HG03432 (cell line): Measurements from ENCODE around the gene GPC6.

Experiments
- ATAC-seq: cut with Tn5 transposase; IDR thresholded peaks from one replicate; pipeline ENCODE4 v1.9.1; 2021; ENCODE audit warnings: mild to moderate bottlenecking, moderate library complexity; ENCODE audit not compliant: unreplicated experiment

GPC6 gene

DNA sequence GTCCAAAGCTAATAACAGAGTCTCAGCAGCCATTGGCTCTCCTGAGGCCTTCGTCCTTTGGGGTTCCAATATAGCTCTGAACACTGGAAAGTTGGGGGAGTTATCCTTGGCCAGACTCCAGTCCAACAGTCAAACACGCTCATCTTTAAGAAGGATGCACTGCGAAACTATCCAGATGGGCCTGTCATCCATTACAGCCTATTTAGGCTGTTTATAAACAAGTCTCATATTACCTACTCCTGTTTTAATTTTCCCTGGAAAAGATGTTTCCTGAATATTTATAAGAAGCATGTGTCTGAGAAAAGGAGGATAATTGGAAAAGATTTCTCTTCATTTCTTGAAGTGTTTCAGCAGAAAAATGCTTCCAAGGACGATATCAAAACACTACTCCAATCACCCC, 1082.2 kb downstream of the GPC6 start:
- no peak for ATAC-seq

- no peak for ATAC-seq
These were observed 1083.0 kb downstream of the GPC6 start for GRCh38 chr13:94309576-94309975.

GRCh38 chr13:94309997-94310855, 1083.6 kb downstream of the GPC6 start:
- no peak for ATAC-seq

- no peak for ATAC-seq
These were observed 1085.3 kb downstream of the GPC6 start for GRCh38 chr13:94311893-94312292.

DNA sequence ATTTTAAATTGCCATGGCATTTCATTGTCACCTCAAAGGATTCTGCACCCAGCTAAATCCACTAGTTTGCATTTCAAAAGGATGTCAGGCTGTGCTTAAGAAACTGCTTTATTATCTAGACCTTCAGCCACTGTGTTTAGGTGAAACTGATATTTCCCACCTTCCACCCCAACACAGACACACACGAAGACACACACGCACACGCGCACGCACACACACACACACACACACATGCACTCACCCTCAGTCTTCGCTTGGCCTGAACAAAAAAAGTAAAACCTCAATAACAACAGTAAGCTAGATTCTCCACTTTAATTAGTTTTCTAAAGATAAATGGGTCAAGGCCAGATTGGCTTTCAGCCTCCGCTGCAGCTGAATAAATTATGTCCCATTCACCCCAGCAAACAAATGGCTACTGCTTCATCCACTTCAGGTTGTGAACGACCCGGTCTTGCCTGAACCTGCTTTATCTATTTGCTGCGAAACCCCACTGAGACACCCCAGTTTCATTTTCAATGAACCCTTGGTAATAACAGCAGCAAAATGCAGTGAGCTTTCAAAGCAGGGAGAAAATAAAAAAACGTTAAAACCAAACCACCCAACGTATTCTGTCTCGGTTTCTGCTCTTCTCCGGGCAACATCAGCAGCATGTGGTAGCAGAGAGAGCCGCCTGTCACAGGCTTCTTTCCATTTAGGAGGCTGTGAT, 1086.1 kb downstream of the GPC6 start:
- ATAC-seq, result peak; percentile 86

- no peak for ATAC-seq
These were observed 1086.8 kb downstream of the GPC6 start for GRCh38 chr13:94313321-94313910.

GRCh38 chr13:94313926-94314325, 1087.3 kb downstream of the GPC6 start:
- no peak for ATAC-seq

GRCh38 chr13:94315188-94315587, 1088.6 kb downstream of the GPC6 start:
- ATAC-seq, result no peak

DNA sequence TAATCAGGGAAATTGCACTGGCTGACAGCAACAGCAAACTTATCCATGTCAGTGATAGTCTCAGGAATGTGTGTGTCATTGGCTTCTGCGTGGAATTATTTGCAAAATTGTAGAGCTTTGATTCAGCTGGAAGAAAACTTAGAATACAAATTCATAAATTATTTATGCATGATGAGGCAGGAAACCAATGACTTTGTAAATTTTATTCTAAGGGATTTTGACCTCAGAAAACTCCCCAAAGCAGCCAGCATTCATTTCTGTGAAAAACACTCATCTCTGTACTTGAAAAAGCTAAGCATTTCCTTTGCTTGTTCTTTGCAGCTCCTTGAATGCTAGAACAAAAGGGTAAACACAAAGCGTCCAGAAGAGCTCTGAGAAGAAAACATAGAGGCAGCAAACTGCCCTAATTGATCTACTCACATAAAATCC, 1090.5 kb downstream of the GPC6 start:
- peak; percentile 60 for ATAC-seq

- peak; percentile 51 for ATAC-seq
These were observed 1091.8 kb downstream of the GPC6 start for GRCh38 chr13:94318418-94318817.

DNA sequence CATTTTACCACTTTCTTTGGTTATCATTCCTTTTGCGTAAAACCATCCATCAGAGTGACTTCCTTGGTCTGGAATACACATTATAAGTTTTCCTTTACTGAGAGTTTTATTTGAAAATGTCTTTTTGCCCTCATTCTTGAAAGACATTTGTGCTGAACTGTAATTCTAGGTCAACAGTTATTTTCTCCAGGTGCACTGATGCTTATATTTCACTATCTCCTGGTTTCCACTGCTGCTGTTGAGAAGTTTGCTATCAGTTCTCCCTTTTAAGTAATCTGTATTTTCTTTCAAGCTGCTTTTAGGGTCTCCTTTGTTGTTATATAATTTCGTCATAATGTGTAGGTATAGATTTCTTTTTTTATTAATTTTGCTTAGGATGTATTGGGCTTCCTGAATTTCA, 1092.9 kb downstream of the GPC6 start:
- no peak for ATAC-seq

DNA sequence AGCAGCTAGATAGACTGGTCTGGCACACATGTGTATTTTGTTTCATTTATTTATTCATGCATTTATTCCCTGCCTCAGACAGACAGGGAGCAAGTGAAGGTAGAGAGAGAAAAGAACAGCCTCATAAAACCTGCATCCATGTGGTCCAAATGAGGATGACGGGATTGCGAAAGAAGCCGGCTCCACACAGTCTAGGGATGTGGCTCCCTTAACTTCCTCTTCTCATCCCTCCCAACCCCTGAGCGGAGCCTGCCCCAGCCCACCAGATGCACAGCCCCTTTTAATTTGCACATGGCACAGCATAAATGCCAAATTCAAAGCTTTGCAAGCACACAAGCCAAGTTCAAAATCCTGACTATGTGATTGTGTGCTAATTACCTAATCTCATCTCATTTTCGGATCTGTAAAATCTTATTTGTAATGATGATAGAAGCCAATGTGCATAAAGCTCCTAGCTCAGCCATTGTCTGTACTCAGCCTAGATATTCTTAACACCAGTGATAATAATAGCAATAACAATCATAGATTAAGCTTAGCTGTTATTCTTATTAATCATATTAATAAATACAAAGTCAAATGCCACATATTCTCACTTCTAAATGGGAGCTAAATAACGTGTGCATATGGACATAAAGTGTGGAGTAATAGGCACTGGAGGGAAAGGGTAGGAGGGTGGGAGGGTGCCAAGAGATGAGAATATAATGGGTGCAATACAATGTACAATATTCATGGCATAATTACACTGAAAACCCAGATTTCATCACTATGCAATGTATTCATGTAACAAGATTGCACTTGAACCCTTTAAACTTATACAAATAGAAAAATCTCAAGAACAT, 1096.5 kb downstream of the GPC6 start:
- ATAC-seq, result no peak

DNA sequence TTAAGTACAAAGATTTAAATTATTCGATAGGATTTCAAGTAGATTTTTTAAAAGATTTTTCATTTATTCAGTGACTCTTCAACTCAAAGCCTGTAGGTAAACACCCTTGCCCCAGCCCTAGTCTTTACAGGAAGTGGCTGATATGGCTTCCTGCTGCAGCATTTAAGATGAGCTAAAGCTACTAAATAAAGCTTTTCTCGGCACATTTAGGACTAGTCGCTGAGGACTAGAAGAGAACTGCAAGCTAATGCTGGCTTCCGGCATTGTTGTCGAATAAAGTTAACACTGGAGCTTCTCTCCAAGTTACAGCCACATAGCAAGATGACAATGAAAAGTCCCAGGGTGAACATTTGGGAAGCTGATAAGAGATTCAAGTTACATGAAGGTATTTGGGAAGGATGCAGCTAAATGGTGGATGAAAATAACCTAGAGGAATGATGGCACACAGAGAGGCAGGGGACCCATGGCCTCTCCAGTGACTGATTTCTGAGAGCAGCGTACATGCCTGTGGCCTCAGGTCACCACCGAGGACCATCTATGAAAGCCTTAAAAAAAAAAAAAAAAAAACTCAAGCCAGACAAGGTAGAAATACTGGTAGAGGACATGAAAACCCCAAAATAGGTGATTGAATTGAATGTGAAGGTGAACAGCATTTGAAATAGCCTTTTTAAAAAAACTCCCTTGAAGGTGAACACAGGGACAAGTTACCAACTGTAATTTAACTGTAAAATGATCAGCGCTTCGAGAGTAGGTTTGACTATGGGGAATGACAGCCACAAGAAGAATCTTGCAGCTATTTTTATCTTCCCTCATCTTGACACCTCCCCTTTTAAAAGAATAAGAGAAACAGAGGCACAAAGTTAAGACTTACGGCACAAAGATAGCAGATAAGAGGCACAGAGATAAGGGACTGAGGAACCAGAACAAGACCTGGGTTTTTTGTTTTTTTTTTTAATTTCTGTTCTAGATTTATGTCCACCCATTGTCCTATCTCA, 1097.5 kb downstream of the GPC6 start:
- ATAC-seq, result peak; percentile 38

DNA sequence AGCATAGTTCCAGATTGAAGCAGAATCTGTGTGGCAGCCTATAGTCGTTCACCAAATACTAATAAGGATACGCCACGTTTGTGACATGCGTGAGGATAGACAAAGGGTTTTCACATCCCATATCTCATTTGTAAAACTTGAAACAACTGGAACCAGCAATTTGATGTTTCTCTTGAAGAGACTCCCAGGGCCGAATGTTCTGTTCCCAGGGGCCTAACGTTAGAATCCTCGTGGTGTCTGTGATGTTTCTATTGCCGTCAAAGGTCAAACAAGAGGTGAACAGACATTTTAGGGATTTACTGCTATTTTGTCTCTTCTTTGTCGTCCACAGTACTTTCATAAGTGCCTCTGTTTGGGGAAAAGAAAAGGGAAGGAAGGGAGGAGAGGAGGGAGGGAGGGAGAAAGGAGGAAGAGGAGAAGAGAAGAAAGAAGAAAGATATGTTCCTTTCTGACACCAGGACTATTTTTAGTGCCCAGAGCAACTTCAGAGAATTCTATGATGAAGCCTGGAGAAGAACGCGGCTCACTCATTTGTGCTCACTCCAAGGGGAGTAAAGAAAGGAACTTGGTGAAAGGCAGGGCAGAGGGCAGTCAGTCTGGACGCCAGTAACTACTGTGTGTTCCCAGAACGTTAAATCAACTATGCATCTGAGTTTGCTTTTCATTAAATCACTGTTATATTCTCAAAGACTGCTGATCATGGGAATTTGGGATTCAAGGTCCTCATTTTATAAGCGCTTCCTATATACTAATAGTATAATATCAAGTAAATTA, 1098.3 kb downstream of the GPC6 start:
- no peak for ATAC-seq

GRCh38 chr13:94325650-94326049, 1099.0 kb downstream of the GPC6 start:
- no peak for ATAC-seq

- ATAC-seq, result peak; percentile 95
These were observed 1100.7 kb downstream of the GPC6 start for GRCh38 chr13:94327318-94327717.

DNA sequence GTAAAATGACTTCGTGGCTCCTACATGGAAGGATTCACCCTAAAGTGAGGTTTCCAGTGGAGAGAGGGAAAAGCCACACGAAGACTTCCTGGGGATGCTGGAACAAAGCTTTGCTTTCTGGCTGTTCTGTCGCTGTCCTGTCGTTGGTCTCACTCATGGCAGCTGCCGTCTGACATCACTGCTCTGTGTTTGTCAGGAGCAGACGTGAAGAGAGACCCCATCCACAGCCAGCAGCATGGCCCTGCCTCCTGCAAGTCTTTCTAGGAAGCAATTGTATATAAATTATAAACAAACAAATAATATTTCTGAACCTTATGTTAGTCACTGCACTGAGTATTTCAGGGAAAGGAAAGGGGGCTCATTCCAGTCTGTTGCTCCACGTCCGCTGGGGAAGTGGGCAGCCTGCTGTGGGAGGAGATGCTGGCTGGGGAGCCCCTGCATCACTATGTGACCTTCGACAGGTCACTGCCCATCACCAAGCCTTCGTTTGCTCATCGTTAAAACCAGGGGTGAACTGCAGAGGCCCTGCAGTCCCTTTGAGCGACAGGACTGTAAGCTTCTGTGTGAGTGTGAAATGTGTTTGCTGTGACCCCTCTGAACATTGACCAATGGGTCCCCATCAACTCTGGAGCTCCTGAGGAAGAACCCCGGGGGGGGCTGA, 1101.9 kb downstream of the GPC6 start:
- no peak for ATAC-seq

DNA sequence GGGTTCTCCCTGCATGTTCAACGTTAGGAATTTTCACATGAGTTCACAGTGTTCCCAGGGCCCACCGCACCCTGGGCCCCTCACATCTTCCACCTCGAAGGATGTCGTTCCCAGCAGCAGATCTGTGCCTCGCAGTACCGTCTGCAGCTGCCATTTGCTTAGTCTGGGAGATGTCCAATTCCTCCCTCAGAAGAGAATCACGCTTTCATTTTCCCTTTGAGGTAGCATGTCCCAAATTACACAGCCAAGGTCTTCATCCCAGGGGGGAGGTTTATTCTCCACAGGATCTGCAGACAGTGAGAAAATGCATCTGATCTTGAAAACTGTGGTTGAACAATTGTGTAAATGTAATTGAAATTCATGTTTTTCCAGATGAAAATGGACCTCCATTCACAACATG, 1102.7 kb downstream of the GPC6 start:
- no peak for ATAC-seq
